IMR-90 (cell line): ENCODE measurements around the gene IL13. TPM values are rescaled to one million over a fixed set of nuclear protein-coding genes. Genes with fewer than 3 reads are reported as not detected.

Experiments used
- ATAC-seq: fragments of 200-7000 bp; cut with Tn5 transposase; 2 replicates; pipeline ENCODE4 v1.9.1; 2020; ENCODE audit warnings: low read depth, mild to moderate bottlenecking, moderate library complexity
- BruUV-seq: library from RNA; stranded (reverse); fragments of 400-500 nt; replicated peaks from 2 replicates; lab custom pipeline; 2021; lab: Mats Ljungman, UMichigan
- CTCF ChIA-PET: fragments of 300-600 bp; formaldehyde crosslinking; extraction: SDS; loops from one replicate; lab custom pipeline; 2021; ENCODE audit warnings: antibody characterized with exemption; lab: Yijun Ruan, JAX
- POLR2A ChIA-PET: fragments of 300-600 bp; sonication (Branson Sonifier 250); formaldehyde crosslinking; loops from one replicate; lab custom pipeline; 2022; ENCODE audit warnings: antibody characterized with exemption; ENCODE audit not compliant: unreplicated experiment; lab: Charles Lee
- DNase-seq: peaks from one replicate; pipeline ENCODE4 v3.0.0; 2013
- H2AFZ ChIP-seq: replicated peaks from 2 replicates; pipeline ENCODE3; 2013; ENCODE audit warnings: low read length, mild to moderate bottlenecking; ENCODE audit not compliant: poor library complexity
- H2AK5ac ChIP-seq: 2 replicates; pipeline ENCODE4 v1.6.1; 2013; ENCODE audit warnings: low read depth, low read length, inconsistent platforms
- H2AK9ac ChIP-seq: replicated peaks from 2 replicates; pipeline ENCODE3; 2013; ENCODE audit warnings: mild to moderate bottlenecking, low read depth, low read length, moderate library complexity; ENCODE audit not compliant: poor library complexity
- H2BK120ac ChIP-seq: 2 replicates; pipeline ENCODE4 v1.6.1; 2013; ENCODE audit warnings: low read depth, low read length, inconsistent platforms
- H2BK15ac ChIP-seq: 3 replicates; pipeline ENCODE4 v1.6.1; 2013; ENCODE audit warnings: low read depth, low read length, inconsistent platforms
- H2BK20ac ChIP-seq: 2 replicates; pipeline ENCODE4 v1.6.1; 2013; ENCODE audit warnings: low read depth, mild to moderate bottlenecking, inconsistent platforms, low read length, moderate library complexity
- H2BK5ac ChIP-seq: 2 replicates; pipeline ENCODE4 v1.6.1; 2013; ENCODE audit warnings: mild to moderate bottlenecking, low read depth, low read length, inconsistent platforms; ENCODE audit not compliant: poor library complexity, severe bottlenecking
- H3K14ac ChIP-seq: replicated peaks from 2 replicates; pipeline ENCODE4 v1.6.1; 2013; ENCODE audit warnings: low read depth, low read length, inconsistent platforms
- H3K18ac ChIP-seq: 2 replicates; pipeline ENCODE4 v1.6.1; 2013; ENCODE audit warnings: low read depth, low read length, control low read depth
- H3K23ac ChIP-seq: 2 replicates; pipeline ENCODE4 v1.6.1; 2013; ENCODE audit warnings: low read depth, low read length, inconsistent platforms
- H3K27ac ChIP-seq: 2 replicates; pipeline ENCODE4 v1.5.1; 2013; ENCODE audit warnings: mild to moderate bottlenecking, control low read depth, low read length; ENCODE audit not compliant: insufficient read depth
- H3K27me3 ChIP-seq: 2 replicates; pipeline ENCODE4 v1.6.1; 2013; ENCODE audit warnings: low read length; ENCODE audit not compliant: control insufficient read depth, insufficient read depth
- H3K36me3 ChIP-seq: 2 replicates; pipeline ENCODE4 v1.6.1; 2013; ENCODE audit warnings: low read length, mixed read lengths; ENCODE audit not compliant: control insufficient read depth, insufficient read depth
- H3K4ac ChIP-seq: 2 replicates; pipeline ENCODE4 v1.6.1; 2013; ENCODE audit warnings: low read depth, low read length, inconsistent platforms
- H3K4me1 ChIP-seq: 2 replicates; pipeline ENCODE4 v1.6.1; 2013; ENCODE audit warnings: low read length, mixed read lengths; ENCODE audit not compliant: control insufficient read depth, insufficient read depth
- H3K4me2 ChIP-seq: 2 replicates; pipeline ENCODE4 v1.6.1; 2013; ENCODE audit warnings: low read depth, mild to moderate bottlenecking, control low read depth, low read length, moderate library complexity
- H3K4me3 ChIP-seq: 2 replicates; pipeline ENCODE4 v1.5.1; 2013; ENCODE audit warnings: low read depth, mild to moderate bottlenecking, control low read depth, low read length, moderate library complexity; ENCODE audit not compliant: insufficient read depth
- H3K56ac ChIP-seq: 2 replicates; pipeline ENCODE4 v1.6.1; 2013; ENCODE audit warnings: low read length, inconsistent platforms; ENCODE audit not compliant: insufficient read depth; ENCODE audit errors: extremely low read depth
- H3K79me1 ChIP-seq, 2 experiments: 2 replicates each; pipeline ENCODE4 v1.6.1; 2013; ENCODE audit warnings: low read length in 2 of 2, inconsistent platforms in 1 of 2, low read depth in 1 of 2
- H3K9ac ChIP-seq: 2 replicates; pipeline ENCODE4 v1.6.1; 2013; ENCODE audit warnings: low read depth, low read length, control low read depth
- H3K9me1 ChIP-seq: 2 replicates; pipeline ENCODE4 v1.6.1; 2013; ENCODE audit warnings: low read length, inconsistent platforms; ENCODE audit not compliant: insufficient read depth
- H3K9me3 ChIP-seq: 2 replicates; pipeline ENCODE4 v1.6.1; 2013; ENCODE audit warnings: low read length; ENCODE audit not compliant: control insufficient read depth, insufficient read depth
- H4K20me1 ChIP-seq: 2 replicates; pipeline ENCODE4 v1.6.1; 2013; ENCODE audit warnings: low read length, inconsistent platforms; ENCODE audit not compliant: insufficient read depth
- H4K5ac ChIP-seq: 2 replicates; pipeline ENCODE4 v1.6.1; 2013; ENCODE audit warnings: mild to moderate bottlenecking, low read depth, low read length, control low read depth
- H4K8ac ChIP-seq, 2 experiments: 2 replicates each; pipeline ENCODE4 v1.6.1; 2013; ENCODE audit warnings: low read depth in 2 of 2, low read length in 2 of 2, control low read depth in 1 of 2, inconsistent platforms in 1 of 2
- H4K91ac ChIP-seq: 2 replicates; pipeline ENCODE4 v1.6.1; 2013; ENCODE audit warnings: low read depth, low read length, inconsistent platforms; ENCODE audit not compliant: insufficient read depth
- BHLHE40 ChIP-seq: fragments of 150-350 bp; IDR thresholded peaks from 2 replicates; pipeline ENCODE4 v1.6.1; 2016; ENCODE audit warnings: mild to moderate bottlenecking, low read depth, low read length
- CEBPB ChIP-seq: IDR thresholded peaks from 2 replicates; pipeline ENCODE4 v1.6.1; 2012; ENCODE audit warnings: low read depth, low read length, improper control_type of control experiment
- CTCF ChIP-seq: conservative IDR thresholded peaks from 2 replicates; pipeline ENCODE4 v1.5.1; 2012; ENCODE audit warnings: mild to moderate bottlenecking, low read depth, low read length, improper control_type of control experiment
- ELK1 ChIP-seq: fragments of 150-350 bp; IDR thresholded peaks from 2 replicates; pipeline ENCODE4 v1.6.1; 2016; ENCODE audit warnings: low read depth, mild to moderate bottlenecking, low read length, moderate library complexity, borderline replicate concordance
- FOS ChIP-seq: fragments of 150-350 bp; IDR thresholded peaks from 2 replicates; pipeline ENCODE4 v1.6.1; 2016; ENCODE audit warnings: low read depth, low read length
- MAFK ChIP-seq: IDR thresholded peaks from 2 replicates; pipeline ENCODE4 v1.6.1; 2012; ENCODE audit warnings: low read depth, low read length, improper control_type of control experiment
- MAZ ChIP-seq: IDR thresholded peaks from 2 replicates; pipeline ENCODE4 v1.6.1; 2012; ENCODE audit warnings: low read depth, mild to moderate bottlenecking, low read length, improper control_type of control experiment, moderate library complexity, borderline replicate concordance
- MXI1 ChIP-seq: IDR thresholded peaks from 2 replicates; pipeline ENCODE4 v1.6.1; 2012; ENCODE audit warnings: low read depth, mild to moderate bottlenecking, low read length, moderate library complexity, borderline replicate concordance
- NFE2L2 ChIP-seq: fragments of 150-350 bp; IDR thresholded peaks from 2 replicates; pipeline ENCODE4 v1.6.1; 2016; ENCODE audit warnings: low read depth, mild to moderate bottlenecking, low read length
- POLR2A ChIP-seq: IDR thresholded peaks from 2 replicates; pipeline ENCODE4 v1.6.1; 2012; ENCODE audit warnings: mild to moderate bottlenecking, low read depth, low read length
- RAD21 ChIP-seq: IDR thresholded peaks from 2 replicates; pipeline ENCODE4 v1.6.1; 2012; ENCODE audit warnings: low read length, improper control_type of control experiment
- RCOR1 ChIP-seq: IDR thresholded peaks from 2 replicates; pipeline ENCODE4 v1.6.1; 2012; ENCODE audit warnings: mild to moderate bottlenecking, low read length, improper control_type of control experiment; ENCODE audit not compliant: insufficient replicate concordance
- RFX5 ChIP-seq: IDR thresholded peaks from 2 replicates; pipeline ENCODE4 v1.8.0; 2012; ENCODE audit warnings: low read depth, mild to moderate bottlenecking, low read length, moderate library complexity
- SMC3 ChIP-seq: fragments of 150-350 bp; IDR thresholded peaks from 2 replicates; pipeline ENCODE4 v1.6.1; 2016; ENCODE audit warnings: low read depth, mild to moderate bottlenecking, antibody characterized with exemption, low read length, moderate library complexity
- USF2 ChIP-seq: fragments of 150-350 bp; IDR thresholded peaks from 2 replicates; pipeline ENCODE4 v1.6.1; 2017; ENCODE audit warnings: mild to moderate bottlenecking, antibody characterized with exemption, low read length, low read depth
- WGBS, 2 experiments: methylation state at CpG; one replicate each; pipeline versions ENCODE4 v1.1.5 to v1.1.7; 2013; ENCODE audit warnings: missing lambda C conversion rate in 2 of 2; ENCODE audit not compliant: insufficient read length in 1 of 2; ENCODE audit errors: extremely low coverage in 2 of 2; 5-methylcytosine and 5-hydroxymethylcytosine counted together
- dilution Hi-C: fragments of 300-500 bp; cut with HindIII; formaldehyde crosslinking; loops from one replicate; pipeline ENCODE4 v1.14.3; 2018; ENCODE audit warnings: low sequenced_read_pairs; ENCODE audit not compliant: unreplicated experiment
- in situ Hi-C: fragments of 300-500 bp; cut with MboI; formaldehyde crosslinking; loops from 3 replicates; pipeline ENCODE4 v1.14.3; 2019; ENCODE audit warnings: low sequenced_read_pairs, inconsistent platforms, mixed read lengths
- intact Hi-C: fragments of 100-400 bp; cut with micrococcal nuclease; formaldehyde crosslinking; loops from 2 replicates; pipeline ENCODE4 v1.10.0; 2022
- polyA plus RNA-seq, 3 experiments: library from polyadenylated mRNA; depleted of rRNA; stranded (reverse); fragments of >200 nt; gene quantifications; 2 replicates each; pipeline ENCODE4 v1.2.3, GENCODE V29; 2012; ENCODE audit warnings: low replicate concordance in 1 of 3
- total RNA-seq: library from RNA; depleted of rRNA; stranded (reverse); fragments of >200 nt; gene quantifications from 2 replicates; pipeline ENCODE4 v1.2.3, GENCODE V29; 2012

The IL13 gene
- total and polyA plus RNA-seq, 2 of the 4 experiments (the other 2 are of a cell fraction), result not detected

DNA sequence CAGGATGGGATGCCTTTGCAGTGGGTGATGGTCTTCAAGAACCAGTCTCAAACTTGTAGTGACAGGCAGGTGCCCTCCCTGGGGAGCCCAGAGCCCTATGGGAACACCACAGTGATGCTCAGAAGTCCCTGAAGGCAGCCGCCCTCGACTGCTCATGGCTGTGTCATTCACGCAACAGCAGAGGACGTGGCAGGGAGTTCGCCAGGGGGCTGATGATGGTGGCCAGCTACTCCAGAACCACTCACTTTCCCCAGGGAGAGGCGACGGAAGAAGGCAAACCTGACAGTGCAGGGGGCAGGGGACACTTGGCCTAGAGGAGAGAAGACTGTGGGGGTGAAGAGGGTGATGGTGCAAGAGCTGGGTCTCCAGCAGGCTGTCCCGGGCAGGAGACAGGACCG is 4.0 kb downstream of the IL13 start:
- no peak overlapping the region for H4K91ac ChIP-seq
- no peak overlapping the region for H2BK5ac ChIP-seq
- H3K18ac ChIP-seq, result no peak overlapping the region
- H3K9ac ChIP-seq, result no peak overlapping the region
- no peak overlapping the region for H2BK120ac ChIP-seq
- H4K20me1 ChIP-seq, result no peaks in the 10 kb centered on the region
- H3K4me2 ChIP-seq, result no peak overlapping the region
- no peak overlapping the region for H2BK20ac ChIP-seq
- H2BK15ac ChIP-seq, result no peak overlapping the region
- no peak overlapping the region for H3K56ac ChIP-seq
- DNase-seq, result no peak
- H3K23ac ChIP-seq, result no peak overlapping the region
- dilution Hi-C loops (no loop called here), intact Hi-C loops (loop anchor here (5.0 kb wide), 1 partner anchor 160 kb away; no protein-coding TSS in a partner anchor), in situ Hi-C loops (no loop called here)
- H3K4ac ChIP-seq, result no peak overlapping the region
- H3K27me3 ChIP-seq, result no peaks in the 10 kb centered on the region; the same call in 1 of the 2 replicates
- ChIA-PET POLR2A (no interaction called here), CTCF (no interaction called here)
- no peak overlapping the region for H2AK5ac ChIP-seq
- H3K9me1 ChIP-seq, result no peaks in the 10 kb centered on the region
- no peaks in the 10 kb centered on the region for H3K36me3 ChIP-seq
- H3K27ac ChIP-seq, result no peak overlapping the region
- H3K4me1 ChIP-seq, result peaks cover 3% of the 10 kb centered on the region; the same call in 1 of the 2 replicates
- H2AK9ac ChIP-seq, result no peak overlapping the region
- H4K8ac ChIP-seq, result no peak overlapping the region
- WGBS, 2 experiments, result 96% methylated on average over 5 of the region's 9 CpGs; no CpG with 5 or more reads in 1 of the 2 experiments
- no peaks in the 10 kb centered on the region for H3K9me3 ChIP-seq
- no peak overlapping the region for H3K14ac ChIP-seq
- no peak overlapping the region for H3K4me3 ChIP-seq
- no peaks in the 10 kb centered on the region for H3K79me1 ChIP-seq
- no peak for ATAC-seq
- H2AFZ ChIP-seq, result no peak overlapping the region
- H4K5ac ChIP-seq, result no peak overlapping the region
- TF ChIP-seq MAZ (no peak), RAD21 (no peak), BHLHE40 (no peak), FOS (no peak), MAFK (no peak), RFX5 (no peak), NFE2L2 (no peak), ELK1 (no peak), MXI1 (no peak), CTCF (no peak), POLR2A (no peak), SMC3 (no peak), CEBPB (no peak), USF2 (no peak), RCOR1 (no peak)
- no TSS peak for BruUV-seq
